Neural crest cell (in vitro differentiated cells): Measurements from ENCODE around the gene CTCF. TPM values are rescaled to one million over a fixed set of nuclear protein-coding genes. Genes with fewer than 3 reads are reported as not detected.

Experiments
- DNase-seq: peaks from one replicate; pipeline ENCODE4 v3.0.0; 2021; ENCODE audit warnings: low read depth, mixed read lengths, low spot score
- H3K27ac Mint-ChIP-seq: one replicate; pipeline ENCODE4 v1.8.0; 2021; ENCODE audit warnings: mild to moderate bottlenecking, mixed read lengths; ENCODE audit not compliant: unreplicated experiment
- H3K27me3 Mint-ChIP-seq: 2 replicates; pipeline ENCODE4 v1.8.0; 2021; ENCODE audit warnings: low read depth, mild to moderate bottlenecking, mixed read lengths
- H3K36me3 Mint-ChIP-seq: 2 replicates; pipeline ENCODE4 v1.8.0; 2021; ENCODE audit warnings: low read depth, mild to moderate bottlenecking, mixed read lengths
- H3K4me1 Mint-ChIP-seq: 2 replicates; pipeline ENCODE4 v1.8.0; 2021; ENCODE audit warnings: mixed read lengths
- H3K4me3 Mint-ChIP-seq: one replicate; pipeline ENCODE4 v1.8.0; 2021; ENCODE audit warnings: mild to moderate bottlenecking, mixed read lengths
- H3K9me3 Mint-ChIP-seq: 2 replicates; pipeline ENCODE4 v1.8.0; 2021; ENCODE audit warnings: mixed read lengths
- CTCF ChIP-seq: fragments of 200-600 bp; sonication (generic); conservative IDR thresholded peaks from 2 replicates; pipeline ENCODE4 v1.5.0; 2021; ENCODE audit warnings: antibody characterized with exemption, mild to moderate bottlenecking
- total RNA-seq: library from RNA; stranded (reverse); gene quantifications from 2 replicates; pipeline ENCODE4 v1.2.1, GENCODE V29; 2021

Gene CTCF
- total RNA-seq, 1 donor from 2014 or later, result 78.8 TPM

GRCh38 chr16:67661886-67662652, 99.7 kb downstream of the CTCF start:
- peaks cover 8% of the 10 kb centered on the region for H3K27me3 Mint-ChIP-seq
- no peaks in the 10 kb centered on the region for H3K9me3 Mint-ChIP-seq
- TF ChIP-seq CTCF, result no peak
- DNase-seq, result no peak
- peak overlapping the region; percentile 94 for H3K4me3 Mint-ChIP-seq
- no peak overlapping the region for H3K27ac Mint-ChIP-seq
- peaks cover 3% of the 10 kb centered on the region for H3K36me3 Mint-ChIP-seq
- H3K4me1 Mint-ChIP-seq, result peaks cover 29% of the 10 kb centered on the region

DNA sequence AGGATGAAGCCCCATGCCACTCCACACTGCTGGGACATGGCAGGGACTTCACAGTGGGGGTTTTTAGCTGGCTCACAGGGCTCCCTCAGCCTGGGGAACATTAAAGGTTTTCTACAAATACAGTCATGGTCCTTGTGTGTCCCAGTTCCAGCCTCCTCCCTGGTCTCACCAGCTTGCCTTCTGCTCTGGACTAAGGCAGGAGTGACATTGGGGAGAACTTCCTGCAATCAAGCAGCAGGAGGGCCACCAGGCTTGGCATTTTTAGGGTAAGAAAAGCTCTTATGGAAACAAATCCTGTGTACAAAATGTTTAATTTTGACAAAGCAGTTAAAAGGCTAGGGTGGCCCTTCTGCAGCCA, 100.3 kb downstream of the CTCF start:
- peak overlapping the region; percentile 38 for H3K4me3 Mint-ChIP-seq
- H3K4me1 Mint-ChIP-seq, result peaks cover 29% of the 10 kb centered on the region
- H3K27ac Mint-ChIP-seq, result no peak overlapping the region
- H3K27me3 Mint-ChIP-seq, result peaks cover 8% of the 10 kb centered on the region
- H3K9me3 Mint-ChIP-seq, result no peaks in the 10 kb centered on the region
- no peak for TF ChIP-seq CTCF
- no peak for DNase-seq
- peaks cover 3% of the 10 kb centered on the region for H3K36me3 Mint-ChIP-seq

DNA sequence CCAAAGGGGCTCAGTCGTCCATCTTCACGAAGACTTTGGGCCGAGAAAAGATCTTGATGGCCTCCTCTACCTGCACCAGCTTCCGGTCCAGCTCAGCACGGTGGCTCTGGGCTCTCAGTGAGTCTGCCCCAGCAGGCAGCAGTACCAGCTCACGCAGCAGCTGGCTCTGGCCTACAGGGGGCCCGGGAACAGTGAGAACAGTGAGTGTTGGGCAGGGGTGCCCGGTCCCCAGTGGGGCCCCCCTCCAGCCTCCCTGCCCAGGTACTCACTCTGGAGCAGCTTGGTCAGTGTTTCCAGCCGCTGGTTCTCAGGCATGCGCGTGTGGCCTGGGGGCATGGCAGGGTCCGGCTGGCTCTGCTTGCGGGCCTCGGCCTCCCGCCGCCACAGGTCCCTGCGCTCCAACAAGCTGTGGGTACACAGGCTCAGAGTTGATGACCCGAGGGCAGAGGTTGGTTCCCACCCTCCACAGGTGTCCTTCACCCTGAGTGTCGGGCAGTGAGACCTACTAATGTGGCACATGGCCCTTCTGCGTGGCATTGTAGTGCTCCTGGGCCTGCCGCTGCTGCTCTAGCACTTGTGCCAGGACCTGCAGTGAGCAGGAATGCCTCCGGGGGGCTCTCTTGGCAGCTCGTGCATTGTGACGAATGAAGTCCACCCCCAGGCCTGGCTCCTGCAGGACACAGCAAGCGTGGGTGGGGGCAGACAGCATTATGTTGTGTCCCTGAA, 101.0 kb downstream of the CTCF start:
- no peak overlapping the region for H3K27ac Mint-ChIP-seq
- H3K27me3 Mint-ChIP-seq, result peaks cover 8% of the 10 kb centered on the region
- H3K36me3 Mint-ChIP-seq, result peaks cover 3% of the 10 kb centered on the region
- no peak for DNase-seq
- H3K4me3 Mint-ChIP-seq, result peak overlapping the region; percentile 68
- peaks cover 33% of the 10 kb centered on the region for H3K4me1 Mint-ChIP-seq
- no peaks in the 10 kb centered on the region for H3K9me3 Mint-ChIP-seq
- TF ChIP-seq CTCF, result peak; percentile 39

- no peak overlapping the region for H3K27ac Mint-ChIP-seq
- H3K9me3 Mint-ChIP-seq, result no peaks in the 10 kb centered on the region
- peak overlapping the region; percentile 72 for H3K4me3 Mint-ChIP-seq
- peaks cover 3% of the 10 kb centered on the region for H3K36me3 Mint-ChIP-seq
- TF ChIP-seq CTCF, result no peak
- peaks cover 8% of the 10 kb centered on the region for H3K27me3 Mint-ChIP-seq
- no peak for DNase-seq
- peaks cover 33% of the 10 kb centered on the region for H3K4me1 Mint-ChIP-seq
These were observed 101.5 kb downstream of the CTCF start for GRCh38 chr16:67663877-67664222.

GRCh38 chr16:67664258-67664657, 101.9 kb downstream of the CTCF start:
- H3K4me3 Mint-ChIP-seq, result peak overlapping the region; percentile 72
- H3K27ac Mint-ChIP-seq, result no peak overlapping the region
- no peak for DNase-seq

More at GRCh38 chr16:67664258-67664657, 101.9 kb downstream of the CTCF start:
- H3K9me3 Mint-ChIP-seq, result no peaks in the 10 kb centered on the region
- peaks cover 8% of the 10 kb centered on the region for H3K27me3 Mint-ChIP-seq
- peaks cover 3% of the 10 kb centered on the region for H3K36me3 Mint-ChIP-seq
- TF ChIP-seq CTCF, result no peak
- H3K4me1 Mint-ChIP-seq, result peaks cover 33% of the 10 kb centered on the region
